Measurements from ENCODE around the gene COA8.

GRCh38 chr14:103555559-103556337 is 7.0 kb upstream of the COA8 start:
- TF ChIP-seq, protein P1, sequence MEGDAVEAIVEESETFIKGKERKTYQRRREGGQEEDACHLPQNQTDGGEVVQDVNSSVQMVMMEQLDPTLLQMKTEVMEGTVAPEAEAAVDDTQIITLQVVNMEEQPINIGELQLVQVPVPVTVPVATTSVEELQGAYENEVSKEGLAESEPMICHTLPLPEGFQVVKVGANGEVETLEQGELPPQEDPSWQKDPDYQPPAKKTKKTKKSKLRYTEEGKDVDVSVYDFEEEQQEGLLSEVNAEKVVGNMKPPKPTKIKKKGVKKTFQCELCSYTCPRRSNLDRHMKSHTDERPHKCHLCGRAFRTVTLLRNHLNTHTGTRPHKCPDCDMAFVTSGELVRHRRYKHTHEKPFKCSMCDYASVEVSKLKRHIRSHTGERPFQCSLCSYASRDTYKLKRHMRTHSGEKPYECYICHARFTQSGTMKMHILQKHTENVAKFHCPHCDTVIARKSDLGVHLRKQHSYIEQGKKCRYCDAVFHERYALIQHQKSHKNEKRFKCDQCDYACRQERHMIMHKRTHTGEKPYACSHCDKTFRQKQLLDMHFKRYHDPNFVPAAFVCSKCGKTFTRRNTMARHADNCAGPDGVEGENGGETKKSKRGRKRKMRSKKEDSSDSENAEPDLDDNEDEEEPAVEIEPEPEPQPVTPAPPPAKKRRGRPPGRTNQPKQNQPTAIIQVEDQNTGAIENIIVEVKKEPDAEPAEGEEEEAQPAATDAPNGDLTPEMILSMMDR (IDR thresholded peaks at IDR 0.05; ENCODE audit: insufficient read depth, low read length) = no peak
- TF ChIP-seq GABPA (IDR thresholded peaks at IDR 0.05; ENCODE audit: low read depth) (no peak), POLR2AphosphoS5 (IDR thresholded peaks at IDR 0.05; ENCODE audit: low read depth) (no peak), REST (IDR thresholded peaks at IDR 0.05; ENCODE audit: insufficient replicate concordance, low read depth) (no peak), SPI1 (IDR thresholded peaks at IDR 0.05; ENCODE audit: borderline replicate concordance, low read depth) (no peak)
